ENCODE data around the gene PLA2G3.

GRCh38 chr22:31093086-31093850, 47.0 kb downstream of the PLA2G3 start:
- no peak for TF ChIP-seq EZH2 (IDR thresholded peaks at IDR 0.05; ENCODE audit: insufficient read depth, poor library complexity, severe bottlenecking)
- TF ChIP-seq EZH2phosphoT487 (IDR thresholded peaks at IDR 0.05; ENCODE audit: insufficient read depth, low read depth): no peak
